ENCODE measurements around the gene ALG12.

GRCh38 chr22:49933236-49934159, 15.3 kb upstream of the ALG12 start:
- TF ChIP-seq, protein P1, sequence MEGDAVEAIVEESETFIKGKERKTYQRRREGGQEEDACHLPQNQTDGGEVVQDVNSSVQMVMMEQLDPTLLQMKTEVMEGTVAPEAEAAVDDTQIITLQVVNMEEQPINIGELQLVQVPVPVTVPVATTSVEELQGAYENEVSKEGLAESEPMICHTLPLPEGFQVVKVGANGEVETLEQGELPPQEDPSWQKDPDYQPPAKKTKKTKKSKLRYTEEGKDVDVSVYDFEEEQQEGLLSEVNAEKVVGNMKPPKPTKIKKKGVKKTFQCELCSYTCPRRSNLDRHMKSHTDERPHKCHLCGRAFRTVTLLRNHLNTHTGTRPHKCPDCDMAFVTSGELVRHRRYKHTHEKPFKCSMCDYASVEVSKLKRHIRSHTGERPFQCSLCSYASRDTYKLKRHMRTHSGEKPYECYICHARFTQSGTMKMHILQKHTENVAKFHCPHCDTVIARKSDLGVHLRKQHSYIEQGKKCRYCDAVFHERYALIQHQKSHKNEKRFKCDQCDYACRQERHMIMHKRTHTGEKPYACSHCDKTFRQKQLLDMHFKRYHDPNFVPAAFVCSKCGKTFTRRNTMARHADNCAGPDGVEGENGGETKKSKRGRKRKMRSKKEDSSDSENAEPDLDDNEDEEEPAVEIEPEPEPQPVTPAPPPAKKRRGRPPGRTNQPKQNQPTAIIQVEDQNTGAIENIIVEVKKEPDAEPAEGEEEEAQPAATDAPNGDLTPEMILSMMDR (IDR thresholded peaks at IDR 0.05), result no peak
- TF ChIP-seq POLR2A (IDR thresholded peaks at IDR 0.05), result peak in 1 of 2 donors; percentile 28

All from Peyer's patch (tissue), 4 donors.